ENCODE results near the gene FOXRED2. TPM values are rescaled to one million over a fixed set of nuclear protein-coding genes. Genes with fewer than 3 reads are reported as not detected.

Gene FOXRED2
- total and polyA plus RNA-seq, 2 donors (not counting 1 experiment from before 2014, with no cell fraction given) = 0.86 to 7.4 TPM

GRCh38 chr22:36546092-36546804, 39.4 kb upstream of the FOXRED2 start:
- Histone ChIP-seq H3K79me2 (ENCODE audit: control insufficient read depth, insufficient read depth, low read length) (no peaks in the 10 kb centered on the region), H3K4me1 (ENCODE audit: control insufficient read depth in 2 of 2, insufficient read depth in 2 of 2, low read length in 2 of 2) (peaks cover 15 to 32% of the 10 kb centered on the region in 2 donors), H3K36me3 (replicated peaks in 1 of 2; ENCODE audit: control extremely low read depth in 1 of 2, control insufficient read depth in 1 of 2, extremely low read depth in 1 of 2, insufficient read depth in 2 of 2, low read length in 1 of 2) (no peaks in the 10 kb centered on the region), H3K9me3 (ENCODE audit: control extremely low read depth in 1 of 3, control insufficient read depth in 2 of 3, insufficient read depth in 1 of 3, low read length in 2 of 3) (no peaks in the 10 kb centered on the region), H3K4me3 (ENCODE audit: control extremely low read depth in 1 of 5, extremely low read depth in 1 of 5, insufficient read depth in 1 of 5, low read depth in 2 of 5, low read length in 4 of 5) (no peak overlapping the region), H3K9ac (ENCODE audit: low read length) (no peak overlapping the region), H3K4me2 (replicated peaks; ENCODE audit: low read depth, low read length, poor library complexity, severe bottlenecking) (no peak overlapping the region), H3K27me3 (replicated peaks in 1 of 4; ENCODE audit: control extremely low read depth in 1 of 4, control insufficient read depth in 3 of 4, insufficient read depth in 4 of 4, low read length in 3 of 4) (no peaks in the 10 kb centered on the region), H4K20me1 (ENCODE audit: control insufficient read depth, insufficient read depth, low read length, poor library complexity, severe bottlenecking) (no peaks in the 10 kb centered on the region), H3K27ac (ENCODE audit: low read length in 2 of 2) (no peak overlapping the region), H2AFZ (ENCODE audit: insufficient read depth, low read depth, low read length, poor library complexity, severe bottlenecking) (no peak overlapping the region)
- peaks cover 19% of the 10 kb centered on the region for H3K4me1 Mint-ChIP-seq
- ChIA-PET CTCF (interaction anchor here (1.3 to 2.0 kb wide), 5 partner anchors 211 to 498 kb away, joined by 5 to 8 read pairs (median 6); no protein-coding TSS in a partner anchor), POLR2A (interaction anchor here (0.6 to 0.9 kb wide), 2 partner anchors 229 to 505 kb away, joined by 4 to 5 read pairs; partner anchors contain the start of gene IFT27)
- DNase-seq (peak; percentile 67), ATAC-seq (ENCODE audit: low read depth) (peak; percentile 79)
- intact Hi-C loops (cut with micrococcal nuclease) = loop anchor here (1.0 to 5.0 kb wide), 3 partner anchors 310 to 496 kb away; no protein-coding TSS in a partner anchor
- 35% methylated on average over 17 of the region's 23 CpGs for WGBS (ENCODE audit: insufficient coverage)
- H3K4me3 Mint-ChIP-seq = no peak overlapping the region
- TF ChIP-seq, protein P1, sequence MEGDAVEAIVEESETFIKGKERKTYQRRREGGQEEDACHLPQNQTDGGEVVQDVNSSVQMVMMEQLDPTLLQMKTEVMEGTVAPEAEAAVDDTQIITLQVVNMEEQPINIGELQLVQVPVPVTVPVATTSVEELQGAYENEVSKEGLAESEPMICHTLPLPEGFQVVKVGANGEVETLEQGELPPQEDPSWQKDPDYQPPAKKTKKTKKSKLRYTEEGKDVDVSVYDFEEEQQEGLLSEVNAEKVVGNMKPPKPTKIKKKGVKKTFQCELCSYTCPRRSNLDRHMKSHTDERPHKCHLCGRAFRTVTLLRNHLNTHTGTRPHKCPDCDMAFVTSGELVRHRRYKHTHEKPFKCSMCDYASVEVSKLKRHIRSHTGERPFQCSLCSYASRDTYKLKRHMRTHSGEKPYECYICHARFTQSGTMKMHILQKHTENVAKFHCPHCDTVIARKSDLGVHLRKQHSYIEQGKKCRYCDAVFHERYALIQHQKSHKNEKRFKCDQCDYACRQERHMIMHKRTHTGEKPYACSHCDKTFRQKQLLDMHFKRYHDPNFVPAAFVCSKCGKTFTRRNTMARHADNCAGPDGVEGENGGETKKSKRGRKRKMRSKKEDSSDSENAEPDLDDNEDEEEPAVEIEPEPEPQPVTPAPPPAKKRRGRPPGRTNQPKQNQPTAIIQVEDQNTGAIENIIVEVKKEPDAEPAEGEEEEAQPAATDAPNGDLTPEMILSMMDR (IDR thresholded peaks at IDR 0.05) = peak; percentile 67
- TF ChIP-seq EZH2 (IDR thresholded peaks at IDR 0.05; ENCODE audit: borderline replicate concordance, insufficient read depth, low read depth, low read length, poor library complexity, severe bottlenecking) = no peak
- H3K27me3 Mint-ChIP-seq = no peaks in the 10 kb centered on the region
- H3K9me3 Mint-ChIP-seq (ENCODE audit: insufficient read depth) = no peaks in the 10 kb centered on the region
- no peak overlapping the region for H3K27ac Mint-ChIP-seq

GRCh38 chr22:36544107-36544620, 37.3 kb upstream of the FOXRED2 start:
- Histone ChIP-seq H3K4me2 (replicated peaks; ENCODE audit: low read depth, low read length, poor library complexity, severe bottlenecking) (no peak overlapping the region), H3K27me3 (replicated peaks in 1 of 4; ENCODE audit: control extremely low read depth in 1 of 4, control insufficient read depth in 3 of 4, insufficient read depth in 4 of 4, low read length in 3 of 4) (no peaks in the 10 kb centered on the region), H3K79me2 (ENCODE audit: control insufficient read depth, insufficient read depth, low read length) (no peaks in the 10 kb centered on the region), H3K9me3 (ENCODE audit: control extremely low read depth in 1 of 3, control insufficient read depth in 2 of 3, insufficient read depth in 1 of 3, low read length in 2 of 3) (no peaks in the 10 kb centered on the region), H3K36me3 (replicated peaks in 1 of 2; ENCODE audit: control extremely low read depth in 1 of 2, control insufficient read depth in 1 of 2, extremely low read depth in 1 of 2, insufficient read depth in 2 of 2, low read length in 1 of 2) (no peaks in the 10 kb centered on the region), H3K27ac (ENCODE audit: low read length in 2 of 2) (no peak overlapping the region), H4K20me1 (ENCODE audit: control insufficient read depth, insufficient read depth, low read length, poor library complexity, severe bottlenecking) (no peaks in the 10 kb centered on the region), H3K4me1 (ENCODE audit: control insufficient read depth in 2 of 2, insufficient read depth in 2 of 2, low read length in 2 of 2) (peaks cover 5 to 15% of the 10 kb centered on the region in 2 donors), H2AFZ (ENCODE audit: insufficient read depth, low read depth, low read length, poor library complexity, severe bottlenecking) (no peak overlapping the region), H3K9ac (ENCODE audit: low read length) (no peak overlapping the region), H3K4me3 (ENCODE audit: control extremely low read depth in 1 of 5, extremely low read depth in 1 of 5, insufficient read depth in 1 of 5, low read depth in 2 of 5, low read length in 4 of 5) (no peak overlapping the region)
- ATAC-seq (ENCODE audit: low read depth) (no peak), DNase-seq (no peak)
- H3K27me3 Mint-ChIP-seq = peaks cover 6% of the 10 kb centered on the region
- no peak overlapping the region for H3K27ac Mint-ChIP-seq
- H3K9me3 Mint-ChIP-seq (ENCODE audit: insufficient read depth) = no peaks in the 10 kb centered on the region
- WGBS (ENCODE audit: insufficient coverage) = 80% methylated on average over 10 of the region's 11 CpGs
- peaks cover 8% of the 10 kb centered on the region for H3K4me1 Mint-ChIP-seq
- POLR2A ChIA-PET = no interaction called here
- CTCF ChIA-PET = interaction anchor here (1.1 to 1.8 kb wide), 3 partner anchors 8 to 435 kb away, joined by 3 to 7 read pairs (median 5); no protein-coding TSS in a partner anchor
- TF ChIP-seq, protein P1 (IDR thresholded peaks at IDR 0.05) = no peak
- TF ChIP-seq EZH2 (IDR thresholded peaks at IDR 0.05; ENCODE audit: borderline replicate concordance, insufficient read depth, low read depth, low read length, poor library complexity, severe bottlenecking) = no peak
- intact Hi-C loops (cut with micrococcal nuclease) = no loop called here
- H3K4me3 Mint-ChIP-seq = no peak overlapping the region

Measured in B cell (primary cell).